GM21619 (cell line): ENCODE measurements around the gene OR10J1.
"Not testable (repeated sequence)": the region's sequence is repeated elsewhere in the genome, so short reads cannot be mapped to it uniquely, and the experiment has no call there.

ENCODE experiments used
- ATAC-seq: cut with Tn5 transposase; IDR thresholded peaks from one replicate; pipeline ENCODE4 v1.9.1; 2021; ENCODE audit not compliant: unreplicated experiment

OR10J1 gene

GRCh38 chr1:159439422-159439821, at the start of gene OR10J1:
Gene OR10J1, plus strand, starts transcription at chr1:159439722. Its CDS starts 70 bp downstream, at chr1:159439792.
- no peak for ATAC-seq

GRCh38 chr1:159406821-159407220, 32.7 kb upstream of the OR10J1 start:
- no peak for ATAC-seq

- ATAC-seq = no peak
Observed at GRCh38 chr1:159408862-159409400, 30.6 kb upstream of the OR10J1 start.

GRCh38 chr1:159421821-159422220, 17.7 kb upstream of the OR10J1 start:
- no peak for ATAC-seq

- ATAC-seq = no peak
Observed at GRCh38 chr1:159428536-159428935, 11.0 kb upstream of the OR10J1 start.

- no peak for ATAC-seq
Observed at GRCh38 chr1:159429074-159429861, 10.3 kb upstream of the OR10J1 start.

- no peak for ATAC-seq
Observed at GRCh38 chr1:159430985-159431384, 8.5 kb upstream of the OR10J1 start.

GRCh38 chr1:159431904-159432303, 7.6 kb upstream of the OR10J1 start, which contains the start of gene OR10J4:
Gene OR10J4, plus strand, starts transcription at chr1:159432204.
- no peak for ATAC-seq

GRCh38 chr1:159436469-159436868, 3.1 kb upstream of the OR10J1 start:
- ATAC-seq = no peak

- ATAC-seq = no peak
Observed at GRCh38 chr1:159441360-159441759, 1.8 kb downstream of the OR10J1 start.

GRCh38 chr1:159442428-159442827, 2.9 kb downstream of the OR10J1 start:
- no peak for ATAC-seq

GRCh38 chr1:159443066-159443750, 3.7 kb downstream of the OR10J1 start:
- no peak for ATAC-seq

GRCh38 chr1:159444511-159444910, 5.0 kb downstream of the OR10J1 start:
- no peak for ATAC-seq

GRCh38 chr1:159448181-159448580, 8.7 kb downstream of the OR10J1 start:
- no peak for ATAC-seq

- not testable (repeated sequence) for ATAC-seq
Observed at GRCh38 chr1:159449605-159450004, 10.1 kb downstream of the OR10J1 start.

- ATAC-seq = no peak
Observed at GRCh38 chr1:159459551-159459950, 20.0 kb downstream of the OR10J1 start.

- ATAC-seq = no peak
Observed at GRCh38 chr1:159465191-159465603, 25.7 kb downstream of the OR10J1 start.

GRCh38 chr1:159468321-159468720, 28.8 kb downstream of the OR10J1 start:
- no peak for ATAC-seq

GRCh38 chr1:159469921-159470533, 30.5 kb downstream of the OR10J1 start:
- ATAC-seq = no peak

- ATAC-seq = no peak
Observed at GRCh38 chr1:159473335-159473734, 33.8 kb downstream of the OR10J1 start.

- ATAC-seq = no peak
Observed at GRCh38 chr1:159474926-159475325, 35.4 kb downstream of the OR10J1 start.

- no peak for ATAC-seq
Observed at GRCh38 chr1:159483501-159483900, 44.0 kb downstream of the OR10J1 start.
